Transverse colon (tissue), 4 donors: ENCODE results near the gene WDR35.

ENCODE experiments used
- POLR2A ChIP-seq: fragments of 450-650 bp; IDR thresholded peaks from one replicate; pipeline ENCODE4 v1.6.1; 2016; ENCODE audit warnings: antibody characterized with exemption, mild to moderate bottlenecking, moderate library complexity
- POLR2AphosphoS5 ChIP-seq, 3 donors: sonication (generic); formaldehyde crosslinking; IDR thresholded peaks; one replicate each; pipeline ENCODE4 v1.6.1; 2016; ENCODE audit warnings: antibody characterized with exemption in 3 of 3
- TF ChIP-seq, protein P1 (sequence below), 5 experiments: fragments of 200-600 bp in 3 of 5; fragments of 450-650 bp in 2 of 5; sonication (generic) in 3 of 5; IDR thresholded peaks; 1 replicate in 2 of 5; 2 replicates in 3 of 5; pipeline ENCODE4 v1.5.1; 2016 to 2017; ENCODE audit warnings: antibody characterized with exemption in 5 of 5, inconsistent platforms in 3 of 5, mild to moderate bottlenecking in 2 of 5, moderate library complexity in 1 of 5

DNA sequence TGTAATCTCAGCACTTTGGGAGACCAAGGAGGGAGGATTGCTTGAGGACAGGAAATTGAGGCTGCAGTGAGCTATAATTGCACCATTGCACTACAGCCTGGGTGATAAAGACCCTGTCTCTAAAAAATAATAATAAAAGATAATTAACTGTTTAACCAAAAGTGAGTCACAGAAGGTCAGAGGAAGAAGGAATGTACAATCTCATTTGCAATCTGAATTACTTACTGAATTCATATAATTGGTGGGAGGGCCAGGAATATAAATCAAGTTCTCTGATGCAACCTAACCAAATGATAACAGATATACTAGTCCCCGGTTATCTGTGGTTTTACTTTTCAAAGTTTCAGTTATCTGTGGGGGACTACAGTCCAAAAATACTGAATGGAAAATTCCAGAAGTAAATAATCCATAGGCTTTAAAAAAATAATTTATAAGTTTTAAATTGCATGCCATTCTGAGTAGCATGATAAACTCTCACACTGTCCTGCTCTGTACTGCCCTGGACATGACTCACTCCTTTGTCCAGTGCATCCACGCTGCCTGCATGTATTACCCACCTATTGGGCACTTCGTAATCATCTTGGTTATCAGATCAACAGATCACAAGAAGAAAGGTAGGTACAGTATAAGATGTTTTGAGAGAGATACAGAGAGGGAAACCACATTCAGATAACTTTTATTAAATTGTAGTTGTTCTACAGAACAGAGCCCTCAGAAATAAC, 35.3 kb upstream of the WDR35 start:
- TF ChIP-seq, protein P1, sequence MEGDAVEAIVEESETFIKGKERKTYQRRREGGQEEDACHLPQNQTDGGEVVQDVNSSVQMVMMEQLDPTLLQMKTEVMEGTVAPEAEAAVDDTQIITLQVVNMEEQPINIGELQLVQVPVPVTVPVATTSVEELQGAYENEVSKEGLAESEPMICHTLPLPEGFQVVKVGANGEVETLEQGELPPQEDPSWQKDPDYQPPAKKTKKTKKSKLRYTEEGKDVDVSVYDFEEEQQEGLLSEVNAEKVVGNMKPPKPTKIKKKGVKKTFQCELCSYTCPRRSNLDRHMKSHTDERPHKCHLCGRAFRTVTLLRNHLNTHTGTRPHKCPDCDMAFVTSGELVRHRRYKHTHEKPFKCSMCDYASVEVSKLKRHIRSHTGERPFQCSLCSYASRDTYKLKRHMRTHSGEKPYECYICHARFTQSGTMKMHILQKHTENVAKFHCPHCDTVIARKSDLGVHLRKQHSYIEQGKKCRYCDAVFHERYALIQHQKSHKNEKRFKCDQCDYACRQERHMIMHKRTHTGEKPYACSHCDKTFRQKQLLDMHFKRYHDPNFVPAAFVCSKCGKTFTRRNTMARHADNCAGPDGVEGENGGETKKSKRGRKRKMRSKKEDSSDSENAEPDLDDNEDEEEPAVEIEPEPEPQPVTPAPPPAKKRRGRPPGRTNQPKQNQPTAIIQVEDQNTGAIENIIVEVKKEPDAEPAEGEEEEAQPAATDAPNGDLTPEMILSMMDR (IDR thresholded peaks at IDR 0.05) = no peak
- TF ChIP-seq POLR2AphosphoS5 (IDR thresholded peaks at IDR 0.05) (no peak), POLR2A (no peak)
